H1 (cell line): ENCODE data around the gene C2orf66. TPM values are rescaled to one million over a fixed set of nuclear protein-coding genes. Genes with fewer than 3 reads are reported as not detected.

ENCODE experiments used
- CTCF ChIA-PET: fragments of 300-600 bp; sonication (Branson Sonifier 250); formaldehyde crosslinking; loops from one replicate; lab custom pipeline; 2021; ENCODE audit not compliant: partially characterized antibody; lab: Charles Lee
- POLR2A ChIA-PET: fragments of 300-600 bp; sonication (Branson Sonifier 250); formaldehyde crosslinking; loops from one replicate; lab custom pipeline; 2021; ENCODE audit warnings: inconsistent platforms; ENCODE audit not compliant: partially characterized antibody; lab: Charles Lee
- DNase-seq, 2 experiments: peaks; one replicate each; pipeline versions ENCODE4 v3.0.0 to v3.0.0-alpha.2; 2010 to 2022; ENCODE audit warnings: low spot score in 2 of 2, low read depth in 1 of 2, mixed read lengths in 1 of 2
- FAIRE-seq: peaks from 2 replicates; lab custom pipeline; 2011; peaks lifted over from hg19 to GRCh38; lab: Jason Lieb, UNC
- H2AFZ ChIP-seq: 2 replicates; pipeline ENCODE4 v1.8.1; 2012; ENCODE audit warnings: low read length, inconsistent platforms
- H2AK5ac ChIP-seq: 2 replicates; pipeline ENCODE4 v1.6.1; 2013; ENCODE audit warnings: low read depth, low read length
- H2BK120ac ChIP-seq: replicated peaks from 2 replicates; pipeline ENCODE3; 2013; ENCODE audit warnings: low read depth, low read length, inconsistent platforms
- H2BK12ac ChIP-seq: 2 replicates; pipeline ENCODE4 v1.6.1; 2013; ENCODE audit warnings: low read depth, low read length
- H2BK15ac ChIP-seq: 2 replicates; pipeline ENCODE4 v1.6.1; 2013; ENCODE audit warnings: low read length
- H2BK20ac ChIP-seq: 2 replicates; pipeline ENCODE4 v1.6.1; 2013; ENCODE audit warnings: low read length
- H2BK5ac ChIP-seq: 2 replicates; pipeline ENCODE4 v1.6.1; 2013; ENCODE audit warnings: low read depth, low read length
- H3K14ac ChIP-seq: 2 replicates; pipeline ENCODE4 v1.6.1; 2013; ENCODE audit warnings: inconsistent platforms; ENCODE audit not compliant: insufficient read length
- H3K18ac ChIP-seq: 2 replicates; pipeline ENCODE4 v1.6.1; 2013; ENCODE audit warnings: low read length; ENCODE audit errors: extremely low read depth
- H3K23ac ChIP-seq: 2 replicates; pipeline ENCODE4 v1.6.1; 2013; ENCODE audit warnings: inconsistent platforms; ENCODE audit not compliant: insufficient read length
- H3K23me2 ChIP-seq: 2 replicates; pipeline ENCODE4 v1.6.1; 2013; ENCODE audit warnings: low read depth, low read length
- H3K27ac ChIP-seq: 2 replicates; pipeline ENCODE4 v1.6.1; 2011; ENCODE audit warnings: low read depth, low read length, inconsistent platforms
- H3K27me3 ChIP-seq, 4 experiments: replicated peaks in 1 of 4; 1 replicate in 1 of 4; 2 replicates in 3 of 4; pipeline versions ENCODE4 v1.6.1 to v1.8.1; 2011 to 2013; ENCODE audit warnings: low read length in 3 of 4, mild to moderate bottlenecking in 3 of 4, inconsistent platforms in 2 of 4, mixed read lengths in 2 of 4, moderate library complexity in 1 of 4; ENCODE audit not compliant: control insufficient read depth in 3 of 4, insufficient read depth in 3 of 4; ENCODE audit errors: extremely low read depth in 1 of 4
- H3K36me3 ChIP-seq, 4 experiments: 2 replicates each; pipeline versions ENCODE4 v1.6.1 to v1.8.1; 2011 to 2013; ENCODE audit warnings: mild to moderate bottlenecking in 4 of 4, low read length in 3 of 4, moderate library complexity in 2 of 4, control low read depth in 1 of 4, inconsistent platforms in 1 of 4; ENCODE audit not compliant: insufficient read depth in 4 of 4, control insufficient read depth in 2 of 4
- H3K4ac ChIP-seq: replicated peaks from 2 replicates; pipeline ENCODE3; 2013; ENCODE audit warnings: low read length, low read depth, mixed read lengths, inconsistent platforms; ENCODE audit not compliant: insufficient read length
- H3K4me1 ChIP-seq, 4 experiments: replicated peaks in 1 of 4; 1 replicate in 1 of 4; 2 replicates in 3 of 4; pipeline versions ENCODE4 v1.6.1 to v1.8.1; 2011 to 2013; ENCODE audit warnings: low read length in 3 of 4, inconsistent platforms in 2 of 4, mixed read lengths in 1 of 4; ENCODE audit not compliant: insufficient read depth in 4 of 4, control insufficient read depth in 3 of 4
- H3K4me2 ChIP-seq, 2 experiments: 2 replicates each; pipeline versions ENCODE4 v1.6.1 to v1.8.1; 2011 to 2013; ENCODE audit warnings: low read depth in 2 of 2, low read length in 2 of 2, control low read depth in 1 of 2, inconsistent platforms in 1 of 2, mild to moderate bottlenecking in 1 of 2; ENCODE audit not compliant: insufficient read depth in 1 of 2
- H3K4me3 ChIP-seq, 4 experiments: fragments of 200-600, 300-600 bp in 1 of 4; sonication (generic), shearing (Covaris generic), sonication (Bioruptor Twin) in 1 of 4; 2 replicates each; pipeline versions ENCODE4 v1.5.1 to v1.8.1; 2011 to 2016; ENCODE audit warnings: low read length in 4 of 4, low read depth in 3 of 4, control low read depth in 2 of 4, inconsistent platforms in 2 of 4, mild to moderate bottlenecking in 2 of 4, mixed read lengths in 1 of 4, moderate library complexity in 1 of 4; ENCODE audit not compliant: insufficient read depth in 2 of 4; ENCODE audit errors: extremely low read depth in 1 of 4
- H3K56ac ChIP-seq: replicated peaks from 2 replicates; pipeline ENCODE3; 2013; ENCODE audit warnings: low read depth, mild to moderate bottlenecking, mixed read lengths, low read length, inconsistent platforms; ENCODE audit not compliant: insufficient read length
- H3K79me1 ChIP-seq: 2 replicates; pipeline ENCODE4 v1.6.1; 2013; ENCODE audit warnings: low read depth, low read length, control low read depth
- H3K79me2 ChIP-seq, 2 experiments: 2 replicates each; pipeline versions ENCODE4 v1.6.1 to v1.8.1; 2012 to 2013; ENCODE audit warnings: low read length in 2 of 2, mild to moderate bottlenecking in 2 of 2, inconsistent platforms in 1 of 2; ENCODE audit not compliant: insufficient read depth in 2 of 2, control insufficient read depth in 1 of 2
- H3K9ac ChIP-seq, 4 experiments: replicated peaks in 1 of 4; 1 replicate in 1 of 4; 2 replicates in 3 of 4; pipeline versions ENCODE4 v1.6.1 to v1.8.1; 2011 to 2013; ENCODE audit warnings: low read depth in 3 of 4, low read length in 3 of 4, control low read depth in 2 of 4, mild to moderate bottlenecking in 2 of 4, moderate library complexity in 2 of 4, inconsistent platforms in 1 of 4; ENCODE audit errors: extremely low read depth in 1 of 4
- H3K9me3 ChIP-seq, 2 experiments: 2 replicates each; pipeline versions ENCODE4 v1.6.1 to v1.8.1; 2012 to 2013; ENCODE audit warnings: mild to moderate bottlenecking in 2 of 2, moderate library complexity in 2 of 2, control low read depth in 1 of 2, inconsistent platforms in 1 of 2, low read depth in 1 of 2, low read length in 1 of 2, mixed read lengths in 1 of 2; ENCODE audit not compliant: insufficient read depth in 2 of 2
- H4K20me1 ChIP-seq, 2 experiments: replicated peaks in 1 of 2; 2 replicates each; pipeline versions ENCODE3 to v1.8.1; 2011 to 2013; ENCODE audit warnings: inconsistent platforms in 2 of 2, low read length in 2 of 2, mild to moderate bottlenecking in 1 of 2; ENCODE audit not compliant: insufficient read depth in 2 of 2, control insufficient read depth in 1 of 2
- H4K5ac ChIP-seq: 2 replicates; pipeline ENCODE4 v1.6.1; 2013; ENCODE audit warnings: low read length, low read depth, mixed read lengths, inconsistent platforms; ENCODE audit not compliant: insufficient read length
- H4K8ac ChIP-seq: 2 replicates; pipeline ENCODE4 v1.8.0; 2013; ENCODE audit warnings: mild to moderate bottlenecking, moderate library complexity, low read length, inconsistent platforms; ENCODE audit not compliant: insufficient read depth; ENCODE audit errors: extremely low read depth
- H4K91ac ChIP-seq: replicated peaks from 2 replicates; pipeline ENCODE3; 2013; ENCODE audit warnings: low read length, mixed read lengths, inconsistent platforms; ENCODE audit not compliant: insufficient read length
- CEBPB ChIP-seq: IDR thresholded peaks from 2 replicates; pipeline ENCODE4 v1.6.1; 2012; ENCODE audit warnings: low read depth, low read length
- GABPA ChIP-seq: IDR thresholded peaks from 2 replicates; pipeline ENCODE4 v1.6.1; 2011; ENCODE audit warnings: mild to moderate bottlenecking, low read length, moderate library complexity, borderline replicate concordance; ENCODE audit not compliant: insufficient read depth
- KDM1A ChIP-seq: fragments of 200-600, 300-600 bp; sonication (generic); IDR thresholded peaks from 2 replicates; pipeline ENCODE4 v1.7.1; 2016; ENCODE audit warnings: mild to moderate bottlenecking, low read length, borderline replicate concordance
- POU5F1 ChIP-seq: IDR thresholded peaks from 2 replicates; pipeline ENCODE4 v1.6.1; 2011; ENCODE audit warnings: low read depth, mild to moderate bottlenecking, low read length, moderate library complexity
- SUZ12 ChIP-seq: fragments of 200-600 bp; sonication (generic); IDR thresholded peaks from 2 replicates; pipeline ENCODE4 v1.6.1; 2012; ENCODE audit warnings: mild to moderate bottlenecking, inconsistent platforms, low read length, moderate library complexity, mixed read lengths
- TCF12 ChIP-seq: IDR thresholded peaks from 2 replicates; pipeline ENCODE4 v1.6.1; 2011; ENCODE audit warnings: low read depth, mild to moderate bottlenecking, low read length
- TEAD4 ChIP-seq: IDR thresholded peaks from 2 replicates; pipeline ENCODE4 v1.6.1; 2012; ENCODE audit warnings: low read depth, low read length, inconsistent platforms, mixed read lengths
- polyA plus RNA-seq, 7 experiments: library from polyadenylated mRNA; depleted of rRNA in 3 of 7; stranded (reverse) in 5 of 7; unstranded in 2 of 7; fragments of >200 nt in 5 of 7; fragments of 200-250 nt in 2 of 7; gene quantifications; 1 replicate in 5 of 7; 2 replicates in 1 of 7; 4 replicates in 1 of 7; pipeline versions ENCODE4 v1.2.1 to v1.2.3, GENCODE V29; 2011 to 2013; ENCODE audit warnings: missing spikeins in 2 of 7, mixed read lengths in 2 of 7
- total RNA-seq: library from RNA; stranded (reverse); fragmentation: NEBNext Ultra II Directional; extraction: Animal tissue kit (Norgen Biotek cat#: 25700); gene quantifications from 2 replicates; pipeline ENCODE4 v1.2.1, GENCODE V29; 2021

The C2orf66 gene
- total and polyA plus RNA-seq, 2 of the 8 experiments (the other 6 are each of a cell fraction or from before 2014, with no cell fraction given) = not detected

DNA sequence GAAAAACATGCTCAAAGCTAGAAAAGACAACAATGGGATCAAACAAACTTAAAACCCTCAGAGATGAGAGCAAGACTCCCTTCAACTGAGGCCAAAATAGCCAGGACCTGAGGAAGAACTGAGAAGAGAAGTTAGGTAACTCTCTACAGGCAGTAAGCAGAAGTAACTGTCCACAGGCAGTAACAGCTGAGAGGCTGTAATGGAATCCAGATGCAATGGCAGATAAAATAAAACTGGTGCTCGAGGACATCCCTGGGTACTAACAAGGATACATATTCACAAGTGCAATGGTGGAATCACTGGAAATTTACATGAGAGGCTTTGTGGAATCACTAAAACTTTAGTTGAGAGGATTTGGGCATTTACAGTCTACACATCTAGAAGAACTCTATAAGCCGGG is 30.4 kb upstream of the C2orf66 start (continued):
- no peak for TF ChIP-seq TEAD4

DNA sequence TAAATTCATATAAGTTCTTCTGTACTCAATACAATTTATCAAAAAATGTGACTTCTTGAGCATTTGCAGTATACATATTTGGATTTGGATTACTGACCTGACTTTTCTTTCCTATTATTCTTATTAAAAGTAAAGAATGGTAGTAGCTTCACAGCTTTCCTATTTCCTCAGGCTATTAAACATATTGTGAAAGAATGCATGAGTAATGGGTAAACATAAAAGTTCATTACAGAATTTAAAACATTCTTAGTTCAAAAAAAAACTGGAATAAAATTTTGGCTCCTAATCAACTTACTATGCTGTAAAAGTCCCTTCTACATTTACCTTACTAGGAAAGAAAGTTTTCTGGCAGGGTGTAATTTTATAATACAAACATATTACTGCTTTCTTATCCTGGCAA is 27.3 kb upstream of the C2orf66 start:
- H3K23me2 ChIP-seq = no peaks in the 10 kb centered on the region
- H3K4ac ChIP-seq = no peak overlapping the region
- H2BK5ac ChIP-seq = no peak overlapping the region
- H3K14ac ChIP-seq = no peak overlapping the region
- H2BK120ac ChIP-seq = no peak overlapping the region
- no peak for DNase-seq
- H3K4me3 ChIP-seq = no peak overlapping the region
- H3K4me2 ChIP-seq = no peak overlapping the region
- no peak overlapping the region for H2BK15ac ChIP-seq
- no peaks in the 10 kb centered on the region for H3K4me1 ChIP-seq
- H4K8ac ChIP-seq = no peak overlapping the region
- CTCF ChIA-PET = interaction anchor here (0.5 kb wide), 1 partner anchor 684 kb away, joined by 4 read pairs; no protein-coding TSS in a partner anchor
- H4K20me1 ChIP-seq = no peaks in the 10 kb centered on the region
- no peak overlapping the region for H3K23ac ChIP-seq
- H2AK5ac ChIP-seq = no peak overlapping the region
- H2AFZ ChIP-seq = no peak overlapping the region
- no peak overlapping the region for H3K27ac ChIP-seq
- TF ChIP-seq KDM1A = no peak
- TF ChIP-seq GABPA = no peak
- TF ChIP-seq POU5F1 = no peak
- no peak for TF ChIP-seq CEBPB
- no peak for TF ChIP-seq TCF12
- no peak for TF ChIP-seq SUZ12
- TF ChIP-seq, all 59 proteins: peak for 0
- FAIRE-seq = no peak
- no peak overlapping the region for H4K91ac ChIP-seq
- H2BK12ac ChIP-seq = no peak overlapping the region
- H3K18ac ChIP-seq = no peak overlapping the region
- H3K56ac ChIP-seq = no peak overlapping the region
- peaks cover 0 to 33% (median 4%) of the 10 kb centered on the region in 4 experiments; a peak in 6 of 8 replicates for H3K36me3 ChIP-seq
- H3K79me2 ChIP-seq = no peaks in the 10 kb centered on the region
- no peak overlapping the region for H4K5ac ChIP-seq
- no peak overlapping the region for H2BK20ac ChIP-seq
- POLR2A ChIA-PET = no interaction called here
- no peak overlapping the region for H3K9ac ChIP-seq
- no peaks in the 10 kb centered on the region for H3K27me3 ChIP-seq
- H3K9me3 ChIP-seq = no peaks in the 10 kb centered on the region
- no peaks in the 10 kb centered on the region for H3K79me1 ChIP-seq
